GM12875 (cell line): Measurements from ENCODE around the gene PATZ1.
A peak's percentile ranks its signal among the peaks of the same experiment; 100 is the strongest.
"Not testable (repeated sequence)": the region's sequence is repeated elsewhere in the genome, so short reads cannot be mapped to it uniquely, and the experiment has no call there.

ENCODE experiments used
- H3K4me3 ChIP-seq: one replicate; pipeline ENCODE4 v1.5.1; 2011; ENCODE audit warnings: low read depth, low read length, control low read depth
- CTCF ChIP-seq: IDR thresholded peaks from 2 replicates; pipeline ENCODE4 v1.5.1; 2011; ENCODE audit warnings: low read depth, mild to moderate bottlenecking, control low read depth, inconsistent platforms, low read length, moderate library complexity, borderline replicate concordance; ENCODE audit not compliant: insufficient read depth

Gene PATZ1

GRCh38 chr22:31346255-31346732, at the start of gene PATZ1:
TSS of gene PATZ1 (minus strand) at chr22:31346346. CDS start at chr22:31345602, 744 bp downstream.
- H3K4me3 ChIP-seq = peak within 1 kb of the TSS; percentile 82
- no peak for TF ChIP-seq CTCF

- TF ChIP-seq CTCF = no peak
- no peak overlapping the region for H3K4me3 ChIP-seq
Observed at GRCh38 chr22:31394326-31394725, 48.2 kb upstream of the PATZ1 start.

GRCh38 chr22:31393893-31394292, 47.7 kb upstream of the PATZ1 start:
- no peak overlapping the region for H3K4me3 ChIP-seq
- TF ChIP-seq CTCF = no peak

- H3K4me3 ChIP-seq = not testable (repeated sequence)
Observed at GRCh38 chr22:31378651-31379050, 32.5 kb upstream of the PATZ1 start.

- no peak overlapping the region for H3K4me3 ChIP-seq
- no peak for TF ChIP-seq CTCF
Observed at GRCh38 chr22:31378123-31378522, 32.0 kb upstream of the PATZ1 start.

GRCh38 chr22:31377612-31378011, 31.5 kb upstream of the PATZ1 start:
- no peak for TF ChIP-seq CTCF
- H3K4me3 ChIP-seq = no peak overlapping the region

- no peak for TF ChIP-seq CTCF
- no peak overlapping the region for H3K4me3 ChIP-seq
Observed at GRCh38 chr22:31367426-31367825, 21.3 kb upstream of the PATZ1 start.
